Progenitor cell of endocrine pancreas (in vitro differentiated cells): ENCODE measurements around the gene SDF2L1. TPM values are rescaled to one million over a fixed set of nuclear protein-coding genes. Genes with fewer than 3 reads are reported as not detected.
"Not testable (repeated sequence)": the region's sequence is repeated elsewhere in the genome, so short reads cannot be mapped to it uniquely, and the experiment has no call there.

ENCODE experiments used
- DNase-seq: peaks from one replicate; pipeline ENCODE4 v3.0.0; 2021; ENCODE audit warnings: low spot score; ENCODE audit not compliant: unreplicated experiment
- H3K27ac Mint-ChIP-seq: 2 replicates; pipeline ENCODE4 v1.8.0; 2021; ENCODE audit warnings: mild to moderate bottlenecking, moderate library complexity, mixed read lengths
- H3K27me3 Mint-ChIP-seq: 2 replicates; pipeline ENCODE4 v1.8.0; 2021; ENCODE audit warnings: mixed read lengths
- H3K36me3 Mint-ChIP-seq: 2 replicates; pipeline ENCODE4 v1.8.0; 2022; ENCODE audit warnings: mixed read lengths; ENCODE audit not compliant: insufficient read depth
- H3K4me1 Mint-ChIP-seq: 2 replicates; pipeline ENCODE4 v1.8.0; 2021; ENCODE audit warnings: low read depth, mixed read lengths
- H3K4me3 Mint-ChIP-seq: 2 replicates; pipeline ENCODE4 v1.8.0; 2021; ENCODE audit warnings: low read depth, mild to moderate bottlenecking, moderate library complexity, mixed read lengths
- H3K9me3 Mint-ChIP-seq: 2 replicates; pipeline ENCODE4 v1.8.0; 2021; ENCODE audit warnings: low read depth, mixed read lengths
- total RNA-seq: library from RNA; stranded (reverse); gene quantifications from 2 replicates; pipeline ENCODE4 v1.2.1, GENCODE V29; 2021
- TF ChIP-seq, protein P1 (sequence below): fragments of 200-600 bp; sonication (generic); IDR thresholded peaks from one replicate; pipeline ENCODE4 v1.5.0; 2021; ENCODE audit warnings: antibody characterized with exemption, mild to moderate bottlenecking; ENCODE audit not compliant: unreplicated experiment

SDF2L1 gene
- total RNA-seq, 1 donor from 2014 or later = 27.0 TPM

DNA sequence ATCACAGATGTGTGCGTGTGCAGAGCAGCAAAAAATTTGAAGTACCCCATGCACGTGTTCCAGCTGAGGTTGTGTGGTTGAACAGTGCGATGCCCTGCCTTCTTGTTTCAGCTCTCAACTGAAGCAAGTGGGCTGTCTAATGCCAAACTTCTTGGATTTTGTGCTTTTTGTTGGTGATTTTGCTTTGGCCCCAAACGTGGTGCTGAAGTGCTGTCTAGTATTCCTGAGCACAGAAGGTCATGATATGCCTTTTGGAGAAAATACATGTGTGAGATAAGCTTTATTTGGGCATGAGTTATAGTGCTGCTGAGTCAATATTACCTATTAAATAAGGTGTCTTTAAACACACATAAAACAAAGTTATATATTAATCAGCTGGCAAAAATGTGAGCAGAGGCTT is 26.4 kb upstream of the SDF2L1 start:
- H3K27me3 Mint-ChIP-seq = no peaks in the 10 kb centered on the region
- H3K4me1 Mint-ChIP-seq = peaks cover 8% of the 10 kb centered on the region
- no peaks in the 10 kb centered on the region for H3K9me3 Mint-ChIP-seq
- TF ChIP-seq, protein P1, sequence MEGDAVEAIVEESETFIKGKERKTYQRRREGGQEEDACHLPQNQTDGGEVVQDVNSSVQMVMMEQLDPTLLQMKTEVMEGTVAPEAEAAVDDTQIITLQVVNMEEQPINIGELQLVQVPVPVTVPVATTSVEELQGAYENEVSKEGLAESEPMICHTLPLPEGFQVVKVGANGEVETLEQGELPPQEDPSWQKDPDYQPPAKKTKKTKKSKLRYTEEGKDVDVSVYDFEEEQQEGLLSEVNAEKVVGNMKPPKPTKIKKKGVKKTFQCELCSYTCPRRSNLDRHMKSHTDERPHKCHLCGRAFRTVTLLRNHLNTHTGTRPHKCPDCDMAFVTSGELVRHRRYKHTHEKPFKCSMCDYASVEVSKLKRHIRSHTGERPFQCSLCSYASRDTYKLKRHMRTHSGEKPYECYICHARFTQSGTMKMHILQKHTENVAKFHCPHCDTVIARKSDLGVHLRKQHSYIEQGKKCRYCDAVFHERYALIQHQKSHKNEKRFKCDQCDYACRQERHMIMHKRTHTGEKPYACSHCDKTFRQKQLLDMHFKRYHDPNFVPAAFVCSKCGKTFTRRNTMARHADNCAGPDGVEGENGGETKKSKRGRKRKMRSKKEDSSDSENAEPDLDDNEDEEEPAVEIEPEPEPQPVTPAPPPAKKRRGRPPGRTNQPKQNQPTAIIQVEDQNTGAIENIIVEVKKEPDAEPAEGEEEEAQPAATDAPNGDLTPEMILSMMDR = no peak
- no peak overlapping the region for H3K4me3 Mint-ChIP-seq
- DNase-seq = no peak
- H3K36me3 Mint-ChIP-seq = peaks cover 17% of the 10 kb centered on the region
- H3K27ac Mint-ChIP-seq = peak overlapping the region; percentile 77

DNA sequence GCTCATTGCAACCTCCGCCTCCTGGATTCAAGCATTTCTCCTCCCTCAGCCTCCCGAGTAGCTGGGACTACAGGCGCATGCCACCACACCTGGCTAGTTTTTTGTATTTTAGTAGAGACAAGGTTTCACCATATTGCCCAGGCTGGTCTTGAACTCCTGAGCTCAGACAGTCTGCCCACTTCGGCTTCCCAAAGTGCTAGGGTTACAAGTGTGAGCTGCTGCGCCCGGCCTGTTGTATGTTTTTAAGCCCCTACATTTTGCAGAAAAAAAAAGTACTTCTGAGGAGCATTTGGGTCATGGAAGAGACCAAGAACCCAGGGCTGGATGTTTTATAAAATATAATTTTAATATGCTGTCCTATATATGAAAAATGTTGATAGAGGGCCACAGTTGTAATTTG is 24.8 kb upstream of the SDF2L1 start:
- not testable (repeated sequence) for H3K27ac Mint-ChIP-seq

DNA sequence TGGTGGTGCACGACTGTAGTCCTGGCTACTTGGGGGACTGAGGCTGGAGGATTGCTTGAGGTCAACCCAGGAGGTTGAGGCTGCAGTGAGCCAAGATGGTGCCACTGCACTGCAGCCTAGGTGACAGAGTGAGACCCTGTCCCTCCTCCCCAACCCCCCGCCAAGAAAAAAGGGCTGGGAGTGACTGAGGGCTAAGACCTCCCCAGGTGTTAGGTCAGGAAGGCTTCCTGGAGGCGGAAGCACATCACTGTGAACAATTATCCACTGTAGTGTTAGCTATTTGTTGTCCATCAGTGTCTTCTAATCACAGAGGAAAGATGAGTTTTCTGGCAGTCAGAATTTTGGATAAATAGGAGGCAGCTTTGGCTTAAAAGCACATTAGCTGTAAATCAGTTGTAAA is 21.1 kb upstream of the SDF2L1 start:
- no peaks in the 10 kb centered on the region for H3K27me3 Mint-ChIP-seq
- H3K36me3 Mint-ChIP-seq = peaks cover 9% of the 10 kb centered on the region
- H3K9me3 Mint-ChIP-seq = no peaks in the 10 kb centered on the region
- H3K4me1 Mint-ChIP-seq = peaks cover 2% of the 10 kb centered on the region
- no peak for DNase-seq
- no peak overlapping the region for H3K4me3 Mint-ChIP-seq
- TF ChIP-seq, protein P1 = no peak
- no peak overlapping the region for H3K27ac Mint-ChIP-seq

More for the DNA sequence above, 24.8 kb upstream of the SDF2L1 start:
- H3K4me3 Mint-ChIP-seq, DNase-seq, H3K27me3 Mint-ChIP-seq, H3K4me1 Mint-ChIP-seq, H3K9me3 Mint-ChIP-seq: not testable (repeated sequence)
- H3K36me3 Mint-ChIP-seq = peaks cover 12% of the 10 kb centered on the region

DNA sequence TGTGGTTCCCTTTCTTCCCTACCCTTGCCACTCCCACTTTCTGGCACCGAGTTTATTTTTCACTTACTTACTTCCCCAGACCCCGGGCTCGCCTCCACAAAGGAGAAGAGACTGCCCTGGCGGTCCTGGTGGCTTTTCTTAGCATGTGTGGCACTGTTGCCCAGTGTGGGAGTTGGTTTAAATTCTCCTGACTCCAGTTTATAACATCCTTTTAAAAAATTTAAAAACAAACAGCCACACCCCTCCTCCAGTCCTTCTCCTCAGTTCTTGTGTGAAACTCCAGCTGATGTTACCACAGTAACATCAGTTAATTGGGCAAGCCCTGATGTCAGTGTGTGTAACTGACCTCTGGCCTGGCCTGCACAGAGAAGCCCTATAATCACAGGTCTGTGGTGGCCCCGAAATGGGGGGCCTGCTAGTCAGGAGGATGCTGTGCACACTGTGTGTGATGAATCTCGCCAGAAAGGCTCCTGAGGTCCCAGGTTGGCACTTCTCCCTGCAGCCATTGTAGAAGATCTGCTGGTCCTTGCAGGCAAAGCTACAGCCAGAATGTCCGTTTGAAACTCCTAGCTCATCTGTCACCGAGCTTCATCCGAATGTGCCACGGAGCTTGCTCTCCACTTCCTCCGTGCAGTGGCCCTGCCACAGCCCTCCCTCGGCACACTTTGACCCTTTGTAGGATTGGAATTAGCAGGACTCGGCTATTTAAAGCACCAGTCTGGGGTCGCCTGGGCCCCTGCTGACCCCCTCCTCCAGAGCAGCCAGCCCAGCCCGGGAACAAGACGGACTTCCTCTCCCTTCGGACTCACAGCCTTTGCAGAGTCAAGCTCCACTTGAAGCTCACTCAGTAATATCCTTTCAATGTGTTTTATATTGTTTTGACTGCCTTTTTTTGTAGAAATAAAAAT is 19.8 kb upstream of the SDF2L1 start:
- TF ChIP-seq, protein P1 = no peak
- DNase-seq = no peak
- Mint-ChIP-seq H3K27ac (peak overlapping the region; percentile 64), H3K9me3 (no peaks in the 10 kb centered on the region), H3K4me1 (no peaks in the 10 kb centered on the region), H3K27me3 (no peaks in the 10 kb centered on the region), H3K4me3 (no peak overlapping the region), H3K36me3 (peaks cover 9% of the 10 kb centered on the region)

DNA sequence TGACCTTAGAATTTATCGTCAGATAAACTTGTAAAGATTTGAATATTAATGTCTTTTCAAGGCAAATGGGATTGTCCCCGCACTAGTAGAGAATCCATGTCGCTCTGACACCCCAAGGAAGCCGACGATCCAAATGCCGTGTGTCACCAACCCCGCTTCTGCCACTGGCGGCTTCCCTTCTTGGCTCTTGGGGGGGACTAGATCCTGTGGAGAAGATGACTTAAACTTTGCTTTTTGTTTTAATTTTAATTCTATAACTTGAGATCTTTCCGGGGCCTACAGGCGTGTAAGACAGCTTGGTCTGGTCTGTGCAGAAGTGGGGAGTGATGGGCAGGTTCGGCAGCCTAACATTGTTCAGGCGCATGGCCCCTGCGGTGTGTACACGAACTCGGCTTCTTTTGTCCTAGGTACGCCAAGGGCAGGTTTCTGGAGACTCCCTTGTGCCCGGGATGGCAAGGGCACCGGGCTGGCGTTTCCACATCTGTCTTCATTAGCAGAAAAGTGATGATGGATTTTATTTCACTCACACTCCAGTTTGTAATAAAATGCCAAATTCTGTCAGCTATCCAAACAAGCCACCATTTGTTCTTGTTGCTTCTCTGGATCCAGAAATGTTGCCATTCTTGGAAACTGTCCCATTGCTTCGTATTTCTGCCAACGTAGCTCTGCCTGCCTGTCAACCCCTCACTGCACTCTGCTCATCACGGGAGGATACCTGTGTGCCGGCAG is 19.0 kb upstream of the SDF2L1 start:
- Mint-ChIP-seq H3K27ac (peak overlapping the region; percentile 84), H3K4me1 (no peaks in the 10 kb centered on the region), H3K36me3 (peaks cover 14% of the 10 kb centered on the region), H3K27me3 (no peaks in the 10 kb centered on the region), H3K4me3 (no peak overlapping the region), H3K9me3 (no peaks in the 10 kb centered on the region)
- TF ChIP-seq, protein P1 = no peak
- DNase-seq = no peak
